ENCODE data around the gene ABTB2. TPM values are rescaled to one million over a fixed set of nuclear protein-coding genes. Genes with fewer than 3 reads are reported as not detected.
A peak's percentile ranks its signal among the peaks of the same experiment; 100 is the strongest.

The ABTB2 gene
- total RNA-seq, 2 donors from 2014 or later: 12.2 to 30.3 TPM

DNA sequence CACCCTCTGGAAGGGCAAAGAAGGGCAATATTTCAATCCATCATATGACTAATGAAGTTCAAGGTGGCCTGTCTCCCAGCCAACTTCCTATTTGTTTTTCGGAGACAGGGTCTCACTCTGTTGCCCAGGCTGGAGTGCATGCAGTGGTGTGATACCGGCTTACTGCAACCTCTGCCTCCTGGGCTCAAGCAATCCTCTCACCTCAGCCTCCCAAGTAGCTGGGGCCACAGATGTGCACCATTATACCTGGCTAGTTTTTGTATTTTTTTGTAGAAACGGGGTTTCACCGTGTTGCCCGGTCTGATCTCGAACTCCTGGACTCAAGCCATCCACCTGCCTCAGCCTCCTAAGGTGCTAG lies 13.4 kb downstream of the ABTB2 start:
- H3K36me3 Mint-ChIP-seq: no peaks in the 10 kb centered on the region
- H3K9me3 Mint-ChIP-seq: no peaks in the 10 kb centered on the region
- peaks cover 23 to 37% of the 10 kb centered on the region in 2 donors for H3K4me1 Mint-ChIP-seq (ENCODE audit: low read depth in 2 of 2)
- no peak for ATAC-seq
- H3K27me3 Mint-ChIP-seq: peaks cover 0 to 3% of the 10 kb centered on the region in 2 donors
- no peak for DNase-seq (ENCODE audit: low spot score)
- no peak overlapping the region for H3K4me3 Mint-ChIP-seq
- H3K27ac Mint-ChIP-seq: no peak overlapping the region

DNA sequence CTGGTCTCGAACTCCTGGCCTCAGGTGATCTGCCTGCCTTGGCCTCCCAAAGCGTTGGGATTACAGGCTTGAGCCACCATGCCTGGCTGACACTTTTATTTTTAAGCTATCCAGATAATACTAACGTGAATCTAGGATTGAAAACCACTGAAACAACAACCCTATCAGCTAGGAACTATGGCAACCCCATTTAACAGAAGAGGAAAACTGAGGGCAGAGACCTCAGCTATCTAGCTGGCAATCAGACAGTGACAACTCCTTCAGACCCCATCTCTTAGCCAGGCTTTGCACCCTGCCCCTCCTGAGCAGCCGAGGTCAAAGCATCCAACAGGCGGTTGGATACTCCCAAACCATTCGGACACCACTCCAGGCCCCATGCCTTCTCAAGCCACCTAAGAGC lies 14.1 kb downstream of the ABTB2 start:
- no peak overlapping the region for H3K27ac Mint-ChIP-seq
- H3K9me3 Mint-ChIP-seq: no peaks in the 10 kb centered on the region
- H3K36me3 Mint-ChIP-seq: no peaks in the 10 kb centered on the region
- peaks cover 0 to 3% of the 10 kb centered on the region in 2 donors for H3K27me3 Mint-ChIP-seq
- H3K4me1 Mint-ChIP-seq (ENCODE audit: low read depth in 2 of 2): peaks cover 30 to 42% of the 10 kb centered on the region in 2 donors
- no peak for ATAC-seq
- no peak for DNase-seq (ENCODE audit: low spot score)
- H3K4me3 Mint-ChIP-seq: no peak overlapping the region

DNA sequence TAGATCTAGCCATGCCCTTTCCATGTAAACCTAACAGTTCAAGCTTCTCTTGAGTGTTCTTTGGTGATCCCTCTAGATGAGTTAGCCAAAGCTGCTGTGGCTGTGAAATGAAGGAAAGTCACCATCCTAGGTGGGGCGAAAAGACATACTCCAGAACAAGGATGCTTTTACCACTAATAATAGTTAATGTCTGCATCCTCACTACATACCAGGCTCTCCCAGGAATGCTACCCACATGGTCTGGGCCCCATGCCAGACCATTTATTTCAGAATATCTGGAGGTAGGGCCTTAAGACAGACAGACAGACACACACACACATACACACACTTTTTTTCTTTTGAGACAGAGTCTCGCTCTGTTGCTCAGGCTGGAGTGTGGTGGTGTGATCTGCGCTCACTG lies 14.7 kb downstream of the ABTB2 start:
- Mint-ChIP-seq H3K4me3 (no peak overlapping the region), H3K4me1 (ENCODE audit: low read depth in 2 of 2) (peaks cover 30 to 42% of the 10 kb centered on the region in 2 donors), H3K27ac (no peak overlapping the region), H3K36me3 (no peaks in the 10 kb centered on the region), H3K9me3 (no peaks in the 10 kb centered on the region), H3K27me3 (peaks cover 0 to 3% of the 10 kb centered on the region in 2 donors)
- ATAC-seq (no peak), DNase-seq (ENCODE audit: low spot score) (no peak)

DNA sequence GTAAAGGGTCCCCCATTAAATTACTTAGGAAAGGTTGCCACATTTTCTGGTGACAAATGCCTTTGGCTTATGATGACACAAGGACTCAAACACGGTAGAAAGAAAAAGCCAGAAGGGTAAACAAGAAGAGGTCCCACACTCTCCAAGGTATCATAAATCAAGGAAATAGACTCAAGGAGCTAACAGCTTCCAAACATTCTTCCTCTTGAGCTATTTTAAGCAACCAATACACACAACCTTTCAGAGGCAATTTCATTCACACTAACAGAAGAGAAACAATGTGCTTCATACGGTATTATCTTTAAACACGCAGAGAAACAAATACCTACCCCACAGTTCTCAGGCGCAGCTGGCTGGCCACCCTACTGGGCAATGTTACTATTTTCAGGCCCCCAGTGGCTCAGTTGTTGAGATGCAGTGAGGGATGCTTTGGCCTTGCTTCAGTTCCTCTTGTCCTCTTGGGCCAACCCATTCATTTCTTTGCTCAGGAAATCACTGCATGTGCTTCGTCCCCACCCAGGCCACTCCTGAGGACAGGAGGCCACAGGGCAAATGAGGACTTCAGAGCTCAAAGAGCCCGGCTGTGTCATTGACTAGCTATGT lies 15.8 kb downstream of the ABTB2 start:
- Mint-ChIP-seq H3K4me3 (no peak overlapping the region), H3K4me1 (ENCODE audit: low read depth in 2 of 2) (peaks cover 30 to 48% of the 10 kb centered on the region in 2 donors), H3K27me3 (no peaks in the 10 kb centered on the region), H3K9me3 (no peaks in the 10 kb centered on the region), H3K36me3 (no peaks in the 10 kb centered on the region), H3K27ac (no peak overlapping the region)
- ATAC-seq (no peak), DNase-seq (ENCODE audit: low spot score) (no peak)

DNA sequence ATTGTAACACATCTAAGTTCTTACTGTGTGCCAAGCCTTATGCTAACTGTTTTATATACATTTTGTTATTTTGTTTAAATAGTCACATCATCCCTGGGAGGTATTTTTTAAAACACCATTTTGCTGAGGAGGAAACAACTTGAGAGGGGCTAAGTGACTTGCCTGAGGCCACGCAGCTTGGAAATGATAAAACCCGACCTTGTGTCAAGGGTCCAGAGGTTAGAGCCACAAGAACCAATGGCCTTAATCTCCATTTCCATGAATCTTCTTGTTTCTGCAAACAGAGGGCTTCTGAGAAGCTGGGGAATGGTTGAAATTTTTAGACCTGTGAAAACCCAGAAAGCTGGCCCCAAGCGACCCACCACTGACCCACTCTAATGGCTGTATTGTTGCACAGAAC lies 16.7 kb downstream of the ABTB2 start:
- no peaks in the 10 kb centered on the region for H3K9me3 Mint-ChIP-seq
- H3K27ac Mint-ChIP-seq: no peak overlapping the region
- H3K4me1 Mint-ChIP-seq (ENCODE audit: low read depth in 2 of 2): peaks cover 30 to 50% of the 10 kb centered on the region in 2 donors
- H3K4me3 Mint-ChIP-seq: no peak overlapping the region
- no peaks in the 10 kb centered on the region for H3K36me3 Mint-ChIP-seq
- no peaks in the 10 kb centered on the region for H3K27me3 Mint-ChIP-seq
- DNase-seq (ENCODE audit: low spot score) (no peak), ATAC-seq (no peak)

DNA sequence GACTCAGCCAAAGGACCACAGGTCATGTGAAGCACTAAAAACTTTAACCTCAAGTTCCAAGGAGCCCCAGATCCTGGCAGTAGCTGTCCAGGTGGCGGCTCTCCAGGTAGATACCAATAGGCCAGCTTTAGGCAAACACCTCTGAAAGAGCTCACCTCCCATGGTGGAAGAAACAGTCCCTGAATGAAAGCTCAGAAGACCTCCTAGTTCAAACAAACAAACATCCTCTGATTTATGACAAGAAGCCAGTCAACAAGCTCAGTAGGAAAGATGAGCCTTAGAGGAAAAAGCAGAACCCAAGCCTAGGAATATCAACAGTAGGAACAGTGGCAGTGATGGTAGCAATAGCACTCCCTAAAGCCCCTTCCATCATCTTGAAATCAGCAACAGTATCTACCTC lies 17.2 kb downstream of the ABTB2 start:
- ATAC-seq (no peak), DNase-seq (ENCODE audit: low spot score) (no peak)
- no peaks in the 10 kb centered on the region for H3K27me3 Mint-ChIP-seq
- H3K36me3 Mint-ChIP-seq: no peaks in the 10 kb centered on the region
- no peak overlapping the region for H3K27ac Mint-ChIP-seq
- no peaks in the 10 kb centered on the region for H3K9me3 Mint-ChIP-seq
- H3K4me1 Mint-ChIP-seq (ENCODE audit: low read depth in 2 of 2): peaks cover 30 to 50% of the 10 kb centered on the region in 2 donors
- H3K4me3 Mint-ChIP-seq: no peak overlapping the region

DNA sequence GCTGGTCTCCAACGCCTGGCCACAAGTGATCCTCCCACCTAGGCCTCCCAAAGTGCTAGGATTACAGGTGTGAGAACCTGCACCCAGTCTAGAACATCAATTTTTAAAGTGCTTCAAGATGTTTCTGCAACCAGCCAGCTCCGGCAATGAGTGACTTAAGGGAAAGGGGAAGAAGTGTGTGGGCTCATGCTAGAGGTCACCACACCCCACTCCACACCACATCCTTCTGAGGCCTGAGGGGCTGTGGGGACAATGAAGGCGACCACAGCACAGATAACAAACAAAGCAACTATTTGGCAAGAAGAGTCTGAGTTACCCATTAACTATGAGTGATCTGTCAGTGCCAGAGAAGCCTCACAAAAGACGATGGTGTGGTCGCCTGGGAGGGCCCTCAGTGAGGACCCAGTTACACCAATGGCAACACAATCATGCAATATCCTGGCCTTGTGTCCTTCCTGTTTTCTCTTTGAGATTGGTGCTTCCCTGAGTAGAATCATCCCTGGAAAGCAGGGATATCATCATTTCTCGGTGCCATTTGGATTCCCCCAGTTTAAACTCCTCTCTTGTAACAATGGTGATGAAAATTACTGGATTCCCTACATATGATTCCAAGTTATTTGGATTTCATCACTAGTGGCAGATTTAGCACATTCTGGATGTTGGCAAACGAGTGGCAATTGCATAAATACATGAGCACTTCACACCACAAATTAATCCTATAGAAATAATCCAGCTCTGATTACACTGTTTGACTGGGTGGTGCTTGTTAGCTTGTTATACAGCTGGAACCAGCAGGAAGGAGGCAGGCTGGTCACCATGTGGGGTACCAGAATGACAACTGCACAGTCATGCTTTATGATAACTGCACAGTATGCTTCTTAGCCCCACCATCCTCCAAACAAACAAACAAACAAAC lies 18.4 kb downstream of the ABTB2 start:
- Mint-ChIP-seq H3K4me3 (peak overlapping the region; percentile 16), H3K4me1 (ENCODE audit: low read depth in 2 of 2) (peaks cover 27 to 40% of the 10 kb centered on the region in 2 donors), H3K27me3 (no peaks in the 10 kb centered on the region), H3K27ac (peak overlapping the region in 1 of 2 donors; percentile 36), H3K9me3 (no peaks in the 10 kb centered on the region), H3K36me3 (no peaks in the 10 kb centered on the region)
- DNase-seq (ENCODE audit: low spot score) (peak; percentile 63), ATAC-seq (peak; percentile 84 to 89)

DNA sequence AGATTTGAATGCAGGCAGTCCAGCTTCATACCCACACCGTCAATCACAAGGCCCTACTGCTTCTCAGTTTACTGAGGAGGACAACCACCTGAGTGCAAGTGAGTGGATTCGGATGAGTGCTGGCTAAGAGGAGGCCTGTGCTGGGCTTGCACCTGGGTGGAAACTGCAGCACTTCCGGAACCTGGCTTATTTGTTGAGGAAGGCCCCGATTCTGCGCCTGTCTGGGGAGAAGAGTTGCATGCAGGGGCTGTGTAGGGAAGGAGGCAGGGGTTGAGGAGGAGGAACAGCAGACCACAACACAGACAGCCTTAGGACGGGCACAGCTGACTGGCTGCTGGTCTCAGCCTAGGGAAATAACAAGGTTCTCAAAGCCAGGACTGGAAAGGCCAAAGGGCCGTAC lies 20.8 kb downstream of the ABTB2 start:
- Mint-ChIP-seq H3K36me3 (no peaks in the 10 kb centered on the region), H3K9me3 (no peaks in the 10 kb centered on the region), H3K27me3 (peaks cover 2 to 4% of the 10 kb centered on the region in 2 donors), H3K27ac (no peak overlapping the region), H3K4me1 (ENCODE audit: low read depth in 2 of 2) (peaks cover 27 to 38% of the 10 kb centered on the region in 2 donors), H3K4me3 (no peak overlapping the region)
- no peak for ATAC-seq
- DNase-seq (ENCODE audit: low spot score): no peak

DNA sequence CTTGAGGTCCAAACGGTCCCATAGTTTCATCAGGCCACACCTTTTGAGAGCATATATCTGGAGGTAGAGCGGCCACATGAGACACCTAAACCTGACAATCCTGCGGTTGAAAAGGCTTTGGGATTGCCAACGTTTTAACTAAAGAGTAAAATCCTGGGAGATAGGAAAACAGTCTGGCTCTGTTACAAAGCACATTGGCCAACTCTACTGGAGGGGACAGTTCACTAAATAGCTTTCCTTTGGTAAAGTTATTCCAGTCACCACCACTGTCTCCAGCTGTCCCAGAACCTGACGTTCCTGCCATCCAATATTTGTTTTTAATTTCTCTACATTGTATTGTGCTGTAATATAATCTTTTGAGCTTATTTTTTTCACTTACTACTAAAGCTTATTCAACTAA lies 22.0 kb downstream of the ABTB2 start:
- no peak for DNase-seq (ENCODE audit: low spot score)
- Mint-ChIP-seq H3K4me3 (no peak overlapping the region), H3K4me1 (ENCODE audit: low read depth in 2 of 2) (peaks cover 27 to 39% of the 10 kb centered on the region in 2 donors), H3K9me3 (no peaks in the 10 kb centered on the region), H3K36me3 (no peaks in the 10 kb centered on the region), H3K27ac (no peak overlapping the region), H3K27me3 (peaks cover 3 to 13% of the 10 kb centered on the region in 2 donors)
- no peak for ATAC-seq

DNA sequence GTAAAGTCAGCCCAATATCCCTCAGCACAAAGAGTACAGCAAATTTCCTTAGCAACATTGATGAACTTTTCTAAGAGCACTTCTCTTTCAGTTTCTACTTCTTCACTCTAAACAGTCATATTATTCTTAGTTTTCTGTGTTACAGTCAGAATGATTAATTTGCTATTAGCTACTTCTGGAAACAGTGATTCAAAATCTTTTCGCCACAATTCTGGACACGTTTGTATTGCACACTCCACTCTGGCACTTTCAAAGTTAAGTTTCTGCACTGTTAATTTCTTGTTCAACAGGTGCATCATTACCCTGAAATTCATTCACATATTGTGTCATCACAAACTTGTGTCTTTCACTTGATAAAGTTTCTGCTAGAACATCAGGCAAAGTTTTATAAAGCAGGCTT lies 22.5 kb downstream of the ABTB2 start:
- H3K9me3 Mint-ChIP-seq: no peaks in the 10 kb centered on the region
- H3K27me3 Mint-ChIP-seq: peaks cover 3 to 13% of the 10 kb centered on the region in 2 donors
- no peaks in the 10 kb centered on the region for H3K36me3 Mint-ChIP-seq
- H3K27ac Mint-ChIP-seq: no peak overlapping the region
- H3K4me3 Mint-ChIP-seq: no peak overlapping the region
- ATAC-seq (no peak), DNase-seq (ENCODE audit: low spot score) (no peak)
- H3K4me1 Mint-ChIP-seq (ENCODE audit: low read depth in 2 of 2): peaks cover 23 to 35% of the 10 kb centered on the region in 2 donors

DNA sequence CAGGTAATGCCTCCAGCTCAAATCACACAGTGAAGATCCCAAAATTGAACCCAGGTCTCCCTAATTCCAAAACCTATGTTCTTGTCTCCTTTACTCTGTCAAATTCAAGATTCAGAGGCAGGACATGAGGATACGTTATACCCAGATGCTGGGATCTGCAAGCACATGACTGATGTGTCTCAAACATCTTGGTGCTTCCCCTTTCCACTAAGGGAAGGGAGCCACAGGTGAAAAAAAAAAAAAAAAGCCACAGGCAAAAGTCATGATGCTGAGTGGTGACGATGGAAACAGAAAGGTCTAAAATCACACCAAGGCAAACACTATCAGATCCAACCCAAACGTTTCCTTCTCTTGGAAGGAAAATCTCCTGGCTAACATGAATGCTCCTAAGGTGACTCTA lies 24.0 kb downstream of the ABTB2 start:
- no peak for DNase-seq (ENCODE audit: low spot score)
- Mint-ChIP-seq H3K36me3 (no peaks in the 10 kb centered on the region), H3K27ac (no peak overlapping the region), H3K4me3 (no peak overlapping the region), H3K27me3 (peaks cover 7 to 21% of the 10 kb centered on the region in 2 donors), H3K9me3 (no peaks in the 10 kb centered on the region), H3K4me1 (ENCODE audit: low read depth in 2 of 2) (peaks cover 8 to 25% of the 10 kb centered on the region in 2 donors)
- no peak for ATAC-seq

DNA sequence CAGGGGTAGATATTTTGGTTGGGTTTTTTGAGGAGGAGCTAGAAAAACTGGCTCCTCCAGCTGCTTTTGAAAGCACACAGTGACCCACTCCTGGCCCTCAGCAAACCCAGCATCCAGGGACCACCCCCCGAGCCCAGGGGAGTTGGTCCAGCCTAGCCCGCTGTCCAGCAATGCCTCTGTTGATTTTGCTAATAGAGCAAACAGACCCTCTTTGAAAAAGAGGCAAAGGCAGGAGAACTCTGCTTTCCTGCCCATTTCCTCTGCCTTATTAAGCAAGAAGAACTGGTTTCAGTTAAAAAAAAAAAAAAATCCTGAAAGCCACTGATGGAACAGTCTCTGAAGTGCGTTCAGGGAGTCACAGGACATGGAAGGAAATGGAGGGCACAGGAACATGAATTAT lies 25.3 kb downstream of the ABTB2 start:
- Mint-ChIP-seq H3K27ac (no peak overlapping the region), H3K36me3 (no peaks in the 10 kb centered on the region), H3K9me3 (no peaks in the 10 kb centered on the region), H3K4me1 (ENCODE audit: low read depth in 2 of 2) (peaks cover 6 to 18% of the 10 kb centered on the region in 2 donors), H3K27me3 (peaks cover 7 to 24% of the 10 kb centered on the region in 2 donors), H3K4me3 (no peak overlapping the region)
- ATAC-seq (no peak), DNase-seq (ENCODE audit: low spot score) (no peak)

DNA sequence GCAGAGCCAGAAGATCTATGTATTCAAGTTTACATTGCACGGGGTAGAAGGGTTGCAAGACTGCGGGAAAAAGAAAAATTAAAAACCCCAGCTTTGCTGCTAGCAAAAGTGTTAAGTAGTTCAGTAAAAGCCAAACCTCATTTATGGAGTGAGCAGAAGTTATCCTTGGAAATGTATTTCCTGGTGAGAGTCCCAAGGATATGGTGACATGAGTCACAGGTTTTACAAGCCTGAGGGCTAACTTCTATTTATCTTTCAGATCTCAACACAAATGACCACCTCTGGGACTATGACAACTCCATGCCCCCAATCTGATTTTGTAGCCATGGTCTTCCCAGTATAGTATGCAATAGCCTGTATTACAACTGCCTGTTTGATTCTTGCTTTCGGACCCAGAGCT lies 26.1 kb downstream of the ABTB2 start:
- Mint-ChIP-seq H3K27ac (no peak overlapping the region), H3K4me1 (ENCODE audit: low read depth in 2 of 2) (peaks cover 6 to 15% of the 10 kb centered on the region in 2 donors), H3K9me3 (no peaks in the 10 kb centered on the region), H3K36me3 (no peaks in the 10 kb centered on the region), H3K4me3 (no peak overlapping the region), H3K27me3 (peaks cover 7 to 24% of the 10 kb centered on the region in 2 donors)
- DNase-seq (ENCODE audit: low spot score) (no peak), ATAC-seq (no peak)

DNA sequence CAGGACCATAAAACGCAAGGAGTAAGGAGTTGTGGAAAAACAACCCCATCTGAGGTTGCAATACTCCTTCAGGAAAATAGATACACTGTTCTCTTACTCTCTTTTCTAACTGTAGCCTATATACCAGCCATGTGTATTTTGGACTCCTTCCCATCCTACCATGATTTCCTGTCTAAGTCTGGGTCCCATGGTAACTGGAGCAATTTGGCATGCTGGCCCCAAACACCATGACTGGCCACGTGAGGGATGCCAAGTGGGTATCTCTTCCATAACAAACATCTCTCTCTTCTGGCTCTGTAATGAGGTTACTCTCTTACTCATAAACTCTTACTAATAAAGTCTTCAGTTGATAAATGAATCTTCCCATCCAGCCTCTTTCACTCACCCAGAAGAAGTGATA lies 26.5 kb downstream of the ABTB2 start:
- H3K9me3 Mint-ChIP-seq: no peaks in the 10 kb centered on the region
- DNase-seq (ENCODE audit: low spot score): no peak
- no peak overlapping the region for H3K4me3 Mint-ChIP-seq
- no peaks in the 10 kb centered on the region for H3K36me3 Mint-ChIP-seq
- H3K27ac Mint-ChIP-seq: no peak overlapping the region
- no peak for ATAC-seq
- H3K4me1 Mint-ChIP-seq (ENCODE audit: low read depth in 2 of 2): peaks cover 6 to 15% of the 10 kb centered on the region in 2 donors
- H3K27me3 Mint-ChIP-seq: peaks cover 7 to 24% of the 10 kb centered on the region in 2 donors

Data from natural killer cell treated with Interleukin-12 subunit alpha and Interleukin-12 subunit beta and Interleukin-15 and Interleukin-18, amount 100 ng/mL, for 72 hours (primary cell).